ENCODE data around the gene CCDC85C.

DNA sequence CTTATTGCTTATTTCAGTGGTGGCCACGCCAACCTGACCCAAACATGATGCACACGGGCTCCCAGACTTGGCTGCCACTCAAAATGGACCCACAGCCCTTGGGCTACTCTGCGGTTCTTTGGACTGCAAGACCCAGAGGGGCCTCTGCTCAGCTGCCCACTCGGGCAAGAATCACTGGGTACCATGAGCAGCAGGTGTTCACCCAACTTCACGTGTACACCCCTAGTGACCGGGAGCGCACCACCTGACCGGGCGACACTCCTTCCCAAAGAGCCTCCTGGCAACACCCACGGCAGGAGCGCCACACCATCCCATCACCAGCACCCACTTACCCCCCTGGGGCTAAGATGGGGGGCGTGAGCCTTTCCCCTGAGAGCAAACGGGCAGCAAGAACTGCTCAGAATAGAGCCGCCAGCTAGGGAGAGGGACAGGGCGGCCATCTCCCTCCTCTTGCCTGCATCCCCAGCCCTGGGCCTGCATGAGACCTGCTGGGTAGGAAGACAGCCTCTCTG, 90.8 kb downstream of the CCDC85C start:
- TF ChIP-seq, protein P1, sequence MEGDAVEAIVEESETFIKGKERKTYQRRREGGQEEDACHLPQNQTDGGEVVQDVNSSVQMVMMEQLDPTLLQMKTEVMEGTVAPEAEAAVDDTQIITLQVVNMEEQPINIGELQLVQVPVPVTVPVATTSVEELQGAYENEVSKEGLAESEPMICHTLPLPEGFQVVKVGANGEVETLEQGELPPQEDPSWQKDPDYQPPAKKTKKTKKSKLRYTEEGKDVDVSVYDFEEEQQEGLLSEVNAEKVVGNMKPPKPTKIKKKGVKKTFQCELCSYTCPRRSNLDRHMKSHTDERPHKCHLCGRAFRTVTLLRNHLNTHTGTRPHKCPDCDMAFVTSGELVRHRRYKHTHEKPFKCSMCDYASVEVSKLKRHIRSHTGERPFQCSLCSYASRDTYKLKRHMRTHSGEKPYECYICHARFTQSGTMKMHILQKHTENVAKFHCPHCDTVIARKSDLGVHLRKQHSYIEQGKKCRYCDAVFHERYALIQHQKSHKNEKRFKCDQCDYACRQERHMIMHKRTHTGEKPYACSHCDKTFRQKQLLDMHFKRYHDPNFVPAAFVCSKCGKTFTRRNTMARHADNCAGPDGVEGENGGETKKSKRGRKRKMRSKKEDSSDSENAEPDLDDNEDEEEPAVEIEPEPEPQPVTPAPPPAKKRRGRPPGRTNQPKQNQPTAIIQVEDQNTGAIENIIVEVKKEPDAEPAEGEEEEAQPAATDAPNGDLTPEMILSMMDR (conservative IDR thresholded peaks at IDR 0.05; ENCODE audit: low read depth, low read length), result no peak
- TF ChIP-seq EZH2phosphoT487 (IDR thresholded peaks at IDR 0.05; ENCODE audit: borderline replicate concordance, low read length) (no peak), EZH2 (IDR thresholded peaks at IDR 0.05; ENCODE audit: low read length, unreplicated experiment) (no peak)

All from PC-3 (cell line).